ENCODE results near the gene ZNF300. TPM values are rescaled to one million over a fixed set of nuclear protein-coding genes. Genes with fewer than 3 reads are reported as not detected.
"Not testable (repeated sequence)": the region's sequence is repeated elsewhere in the genome, so short reads cannot be mapped to it uniquely, and the experiment has no call there.

Gene ZNF300
- total and polyA plus RNA-seq, 8 donors, result 1.2 to 8.6 (median 2.3) TPM

DNA sequence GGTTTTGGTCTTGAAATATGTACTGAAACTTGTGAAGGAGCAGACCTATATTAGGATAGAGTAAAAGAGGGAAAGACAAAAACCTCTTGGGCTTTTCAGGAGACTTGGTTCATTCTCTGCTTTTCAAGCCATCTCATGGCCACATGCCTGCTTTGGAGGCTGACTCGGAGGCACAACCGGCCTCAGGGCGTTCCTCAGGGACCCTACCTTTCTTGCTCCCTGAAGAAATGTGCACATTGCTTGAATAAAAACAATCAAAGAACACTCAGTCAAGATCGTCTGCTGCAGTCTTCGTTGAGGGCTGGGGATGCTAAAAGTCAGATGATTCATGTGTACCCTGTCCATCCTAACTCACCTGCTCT is 57.5 kb downstream of the ZNF300 start:
- no peak for ATAC-seq
- no peak for DNase-seq
- Histone ChIP-seq H3K9me3 (no peaks in the 10 kb centered on the region), H3K4me3 (no peak overlapping the region), H3K4me1 (no peaks in the 10 kb centered on the region), H3K27me3 (no peaks in the 10 kb centered on the region), H3K27ac (no peak overlapping the region), H3K36me3 (no peaks in the 10 kb centered on the region)
- intact Hi-C loops (cut with DNase I), result loop anchor here in 2 of 3 donors (5.0 to 10.0 kb wide), 5 partner anchors 53 to 393 kb away; partner anchors contain the start of gene RBM22 (in 1 of the 2)
- no peak for TF ChIP-seq CTCF (IDR thresholded peaks at IDR 0.05)
- 43 to 47% methylated on average over 5 of the region's 5 CpGs for WGBS, 2 donors
- no peak for FAIRE-seq

DNA sequence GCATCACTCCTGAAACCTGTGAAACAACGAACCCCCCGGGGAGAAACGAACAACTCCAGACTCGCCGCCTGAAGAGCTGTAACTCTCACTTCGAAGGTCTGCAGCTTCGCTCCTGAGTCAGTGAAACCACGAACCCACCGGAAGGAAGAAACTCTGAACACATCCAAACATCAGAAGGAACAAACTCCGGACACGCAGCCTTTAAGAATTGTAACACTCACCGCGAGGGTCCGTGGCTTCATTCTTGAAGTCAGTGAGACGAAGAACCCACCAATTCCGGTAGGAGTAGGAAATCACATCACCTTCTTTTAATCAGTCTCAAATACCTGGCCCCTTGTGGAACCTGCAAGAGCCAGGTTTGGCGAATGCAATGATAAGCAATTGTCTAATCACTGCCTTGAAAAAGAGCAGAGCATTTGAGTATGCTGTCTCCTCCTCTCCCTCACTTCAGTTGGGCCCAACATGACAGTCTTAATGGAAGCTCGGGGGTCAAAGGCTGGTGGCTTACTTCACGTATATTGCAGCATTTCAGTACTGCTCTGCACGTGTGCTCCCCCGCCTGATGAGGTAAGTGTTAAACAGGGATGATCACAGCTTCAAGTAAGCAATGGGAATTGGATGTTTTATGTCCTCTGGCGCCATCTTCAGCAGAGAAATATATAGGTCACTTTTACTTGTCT is 58.0 kb downstream of the ZNF300 start:
- TF ChIP-seq CTCF (IDR thresholded peaks at IDR 0.05), result peak; percentile 19 to 48 (median 40)
- ATAC-seq (peak; percentile 94 to 100 (median 98)), FAIRE-seq (peak; percentile 77), DNase-seq (peak in 4 of 6 donors; percentile 19 to 59 (median 43))
- Histone ChIP-seq H3K9me3 (no peaks in the 10 kb centered on the region), H3K36me3 (no peaks in the 10 kb centered on the region), H3K4me3 (no peak overlapping the region), H3K27ac (no peak overlapping the region), H3K27me3 (no peaks in the 10 kb centered on the region), H3K4me1 (no peaks in the 10 kb centered on the region)
- 51 to 59% methylated on average over 22 of the region's 22 CpGs for WGBS, 2 donors
- intact Hi-C loops (cut with DNase I), result loop anchor here in 2 of 3 donors (5.0 to 10.0 kb wide), 5 partner anchors 52 to 392 kb away; partner anchors contain the start of gene RBM22 (in 1 of the 2)

DNA sequence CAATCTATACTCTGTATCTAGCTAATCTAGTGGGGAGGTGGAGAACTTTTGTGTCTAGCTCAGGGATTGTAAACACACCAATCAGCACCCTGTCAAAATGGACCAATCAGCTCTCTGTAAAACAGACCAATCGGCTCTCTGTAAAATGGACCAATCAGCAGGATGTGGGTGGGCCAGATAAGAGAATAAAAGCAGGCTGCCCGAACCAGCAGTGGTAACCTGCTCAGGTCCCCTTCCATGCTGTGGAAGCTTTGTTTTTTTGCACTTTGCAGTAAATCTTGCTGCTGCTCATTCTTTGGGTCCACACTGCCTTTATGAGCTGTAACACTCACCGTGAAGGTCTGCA is 58.5 kb downstream of the ZNF300 start, which contains the start of gene IRGM:
Gene IRGM, plus strand, starts transcription at position 214 of the 346 bp plus-strand sequence. CDS start 1,603 bp downstream, outside the sequence.
- DNase-seq, FAIRE-seq, ATAC-seq, H3K4me1 ChIP-seq, H3K27me3 ChIP-seq, H3K9me3 ChIP-seq, H3K36me3 ChIP-seq, H3K27ac ChIP-seq, H3K4me3 ChIP-seq: not testable (repeated sequence)
- intact Hi-C loops (cut with DNase I), result loop anchor here in 2 of 3 donors (5.0 to 10.0 kb wide), 5 partner anchors 51 to 391 kb away; partner anchors contain the start of gene RBM22 (in 1 of the 2)
- 69 to 75% methylated on average over 3 of the region's 3 CpGs for WGBS, 2 donors

- H3K9me3 ChIP-seq, ATAC-seq, H3K4me3 ChIP-seq, H3K4me1 ChIP-seq, H3K27ac ChIP-seq, H3K36me3 ChIP-seq, H3K27me3 ChIP-seq, FAIRE-seq: not testable (repeated sequence)
- intact Hi-C loops (cut with DNase I), result loop anchor here in 2 of 3 donors (5.0 to 10.0 kb wide), 5 partner anchors 51 to 391 kb away; partner anchors contain the start of gene RBM22 (in 1 of the 2)
- WGBS, 2 donors, result 86 to 96% methylated on average over 20 to 32 of the region's 32 CpGs
- DNase-seq, result peak in 1 of 6 donors; percentile 59
These were observed 59.5 kb downstream of the ZNF300 start for GRCh38 chr5:150845185-150845859.

Other genes starting within 250 kb of the ZNF300 start
- under 1 TPM in 5 of 6 donors, not detected in 1; 0.05 to 0.50 (median 0.31) TPM for gene MYOZ3, start 243.7 kb downstream of the ZNF300 start, total RNA-seq
- under 1 TPM; 0.23 to 0.28 TPM for gene MYOZ3, start 243.7 kb downstream of the ZNF300 start, polyA plus RNA-seq
- 10 to 100 TPM; 14.8 to 25.9 (median 18.4) TPM for gene RBM22, start 203.9 kb downstream of the ZNF300 start, total RNA-seq
- gene RBM22, start 203.9 kb downstream of the ZNF300 start, polyA plus RNA-seq, result 10 to 100 TPM; 21.3 to 32.3 TPM
- gene DCTN4, start 146.0 kb downstream of the ZNF300 start, total RNA-seq, result 10 to 100 TPM; 36.9 to 61.1 (median 45.3) TPM
- gene DCTN4, start 146.0 kb downstream of the ZNF300 start, polyA plus RNA-seq, result 10 to 100 TPM; 13.8 to 21.5 TPM
- 10 to 100 TPM; 10.3 to 33.1 (median 14.2) TPM for gene SMIM3, start 126.2 kb downstream of the ZNF300 start, total RNA-seq
- gene SMIM3, start 126.2 kb downstream of the ZNF300 start, polyA plus RNA-seq, result 10 to 100 TPM in 1 of 2 donors, 1 to 10 TPM in 1; 9.7 to 13.3 TPM
- under 1 TPM in 1 of 6 donors, not detected in 5; 0.09 TPM for gene IRGM, start 58.5 kb downstream of the ZNF300 start, total RNA-seq
- gene IRGM, start 58.5 kb downstream of the ZNF300 start, polyA plus RNA-seq, result under 1 TPM in 1 of 2 donors, not detected in 1; 0.07 TPM
- gene GPX3, start 115.6 kb upstream of the ZNF300 start, total RNA-seq, result 100 to 1,000 TPM in 1 of 6 donors, 10 to 100 TPM in 5; 26.3 to 131 (median 46.5) TPM
- 100 to 1,000 TPM; 271 to 298 TPM for gene GPX3, start 115.6 kb upstream of the ZNF300 start, polyA plus RNA-seq
- 100 to 1,000 TPM in 1 of 6 donors, 10 to 100 TPM in 5; 66.3 to 118 (median 71.0) TPM for gene TNIP1, start 176.1 kb upstream of the ZNF300 start, total RNA-seq
- 10 to 100 TPM; 36.4 to 54.7 TPM for gene TNIP1, start 176.1 kb upstream of the ZNF300 start, polyA plus RNA-seq